CD4-positive, alpha-beta T cell treated with Interleukin-15 for 1 hour (primary cell): Measurements from ENCODE around the gene NRP1.

Experiments used
- DNase-seq: peaks from one replicate; pipeline ENCODE4 v3.0.0-alpha.2; 2020

The NRP1 gene

GRCh38 chr10:33347211-33347610, 12.7 kb upstream of the NRP1 start:
- DNase-seq: no peak

GRCh38 chr10:33345236-33345635, 10.8 kb upstream of the NRP1 start:
- no peak for DNase-seq

- DNase-seq: no peak
These were observed 10.2 kb upstream of the NRP1 start for GRCh38 chr10:33344676-33345075.

GRCh38 chr10:33341637-33342036, 7.2 kb upstream of the NRP1 start:
- DNase-seq: no peak

- DNase-seq: no peak
These were observed 3.0 kb upstream of the NRP1 start for GRCh38 chr10:33337326-33337957.

- DNase-seq: no peak
These were observed 2.3 kb upstream of the NRP1 start for GRCh38 chr10:33336582-33337325.

GRCh38 chr10:33335801-33336581, 1.5 kb upstream of the NRP1 start:
- DNase-seq: no peak

GRCh38 chr10:33335551-33335800, 1.0 kb upstream of the NRP1 start:
- DNase-seq: no peak

GRCh38 chr10:33334805-33335550, 511 bp upstream of the NRP1 start:
- no peak for DNase-seq

GRCh38 chr10:33333260-33334101, 986 bp downstream of the NRP1 start:
- DNase-seq: no peak

GRCh38 chr10:33332183-33333065, 2.0 kb downstream of the NRP1 start:
- no peak for DNase-seq

- DNase-seq: no peak
These were observed 3.1 kb downstream of the NRP1 start for GRCh38 chr10:33331379-33331694.

GRCh38 chr10:33330543-33331378, 3.7 kb downstream of the NRP1 start:
- DNase-seq: peak; percentile 62

- no peak for DNase-seq
These were observed 5.3 kb downstream of the NRP1 start for GRCh38 chr10:33329178-33329577.

- no peak for DNase-seq
These were observed 6.2 kb downstream of the NRP1 start for GRCh38 chr10:33328253-33328652.

GRCh38 chr10:33327751-33328150, 6.7 kb downstream of the NRP1 start:
- DNase-seq: no peak

GRCh38 chr10:33326933-33327332, 7.5 kb downstream of the NRP1 start:
- DNase-seq: no peak

- no peak for DNase-seq
These were observed 8.5 kb downstream of the NRP1 start for GRCh38 chr10:33325929-33326328.

- no peak for DNase-seq
These were observed 10.7 kb downstream of the NRP1 start for GRCh38 chr10:33323721-33324120.

GRCh38 chr10:33321516-33321915, 13.0 kb downstream of the NRP1 start:
- no peak for DNase-seq

GRCh38 chr10:33320288-33320687, 14.2 kb downstream of the NRP1 start:
- DNase-seq: no peak
